Measurements from ENCODE around the gene TXNDC2.
"Not testable (repeated sequence)": the region's sequence is repeated elsewhere in the genome, so short reads cannot be mapped to it uniquely, and the experiment has no call there.

TXNDC2 gene

DNA sequence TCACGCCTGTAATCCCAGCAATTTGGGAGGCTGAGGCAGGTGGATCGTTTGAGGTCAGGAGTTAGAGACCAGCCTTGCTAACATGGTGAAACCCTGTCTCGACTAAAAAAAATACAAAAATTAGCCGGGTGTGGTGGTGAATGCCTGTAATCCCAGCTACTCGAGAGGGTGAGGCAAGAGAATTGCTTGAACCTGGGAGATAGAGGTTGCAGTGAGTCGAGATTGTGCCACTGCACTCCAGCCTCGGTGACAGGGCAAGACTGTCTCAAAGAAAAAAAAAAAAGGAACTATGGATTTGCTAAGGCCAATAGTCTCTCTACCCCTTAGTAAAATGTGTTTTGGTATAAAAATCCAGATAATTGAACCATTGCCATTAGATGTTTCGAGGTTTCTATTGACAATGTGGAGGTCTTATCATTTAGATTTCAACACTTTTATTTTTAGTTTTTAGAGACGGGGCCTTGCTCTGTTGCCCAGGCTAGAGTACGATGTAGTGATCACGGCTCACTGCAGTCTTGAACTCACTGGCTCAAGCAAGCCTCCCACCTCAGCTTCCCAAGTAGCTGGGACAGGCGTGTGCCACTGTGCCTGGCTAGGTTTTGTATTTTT, 1.1 kb upstream of the TXNDC2 start:
- DNase-seq (ENCODE audit: low read depth): no peak

DNA sequence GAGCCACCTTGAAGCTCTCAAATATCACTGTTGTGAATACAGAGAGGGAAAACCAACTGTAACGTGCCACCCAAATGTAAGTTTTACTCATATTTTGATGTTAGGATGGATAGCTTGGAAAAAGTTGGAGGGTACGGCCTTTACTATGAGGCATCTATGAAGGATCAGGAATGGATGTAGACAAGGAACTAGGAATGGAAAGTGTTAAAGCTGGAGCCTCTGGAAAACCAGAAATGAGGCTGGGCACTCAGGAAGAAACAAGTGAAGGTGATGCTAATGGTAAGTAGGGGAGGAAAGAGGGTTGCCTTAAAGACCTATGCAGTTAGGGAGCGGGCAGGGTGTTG, 204 bp downstream of the TXNDC2 start:
- no peak for DNase-seq (ENCODE audit: low read depth)

DNA sequence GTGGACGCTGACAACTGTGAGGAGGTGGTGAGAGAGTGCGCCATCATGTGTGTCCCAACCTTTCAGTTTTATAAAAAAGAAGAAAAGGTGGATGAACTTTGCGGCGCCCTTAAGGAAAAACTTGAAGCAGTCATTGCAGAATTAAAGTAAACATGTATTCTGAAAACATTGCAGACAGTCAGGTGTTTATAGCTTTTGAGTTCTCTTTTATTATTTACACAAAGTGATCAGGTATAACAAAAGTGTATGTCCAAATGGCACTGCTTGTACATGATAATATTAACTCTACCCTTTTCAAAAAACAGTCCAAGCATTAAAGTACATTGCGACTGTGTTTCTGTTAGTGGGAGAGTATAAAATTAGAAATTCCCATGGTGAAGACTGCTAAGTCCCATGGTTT, 2.2 kb downstream of the TXNDC2 start:
- DNase-seq (ENCODE audit: low read depth): no peak

DNA sequence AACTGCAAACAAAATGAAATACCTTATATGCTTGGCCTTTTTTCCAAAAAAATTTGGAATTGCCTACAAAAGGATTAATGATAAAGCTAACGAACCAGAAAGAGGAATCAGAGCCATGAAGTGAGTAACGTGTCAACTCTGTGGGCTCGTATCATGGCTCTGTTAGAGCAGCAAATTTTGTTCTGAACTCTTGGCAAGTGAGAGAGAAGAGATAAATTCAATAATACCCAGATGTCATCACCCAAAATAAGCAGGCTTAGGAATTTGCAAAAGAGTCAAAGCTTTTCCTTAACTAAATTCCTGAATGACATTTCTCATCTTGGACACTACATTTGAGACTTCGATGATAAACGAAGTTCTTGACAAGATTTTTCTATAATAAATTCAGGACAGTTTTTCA, 4.4 kb downstream of the TXNDC2 start:
- DNase-seq (ENCODE audit: low read depth): no peak

DNA sequence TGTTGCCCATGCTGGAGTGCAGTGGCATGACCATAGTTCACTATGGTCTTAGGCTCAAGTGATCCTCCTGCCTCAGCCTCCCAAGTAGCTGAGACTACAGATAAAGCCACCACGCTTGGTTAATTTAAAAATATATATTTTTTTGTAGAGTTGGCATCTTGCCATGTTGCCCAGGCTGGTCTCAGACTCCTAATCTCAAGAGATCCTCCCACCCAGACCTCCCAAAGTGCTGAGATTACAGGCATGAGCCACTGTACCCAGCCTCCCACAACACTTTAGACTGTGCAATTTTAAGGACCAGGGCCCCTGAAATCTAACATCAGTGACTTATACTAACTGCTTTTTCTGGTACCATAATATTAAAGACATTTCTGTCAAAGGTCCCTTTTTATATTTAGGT, 5.2 kb downstream of the TXNDC2 start:
- no peak for DNase-seq (ENCODE audit: low read depth)

DNA sequence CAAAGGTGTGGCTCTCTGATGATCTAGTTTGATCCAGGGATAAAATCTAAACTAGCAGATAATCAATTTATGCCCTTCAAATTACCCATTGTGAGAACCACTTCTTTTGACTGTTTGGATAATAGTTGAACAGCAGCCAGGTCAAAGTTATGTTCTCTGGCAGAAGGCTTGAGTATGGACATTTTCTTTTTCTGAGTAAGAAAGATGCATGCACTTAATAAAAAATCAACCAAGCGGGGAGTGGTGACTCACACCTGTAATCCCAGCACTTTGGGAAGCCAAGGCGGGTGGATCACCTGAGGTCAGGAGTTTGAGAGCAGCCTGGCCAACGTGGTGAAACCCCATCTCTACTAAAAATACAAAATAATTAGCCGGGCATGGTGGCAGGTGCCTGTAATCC, 5.7 kb downstream of the TXNDC2 start:
- DNase-seq (ENCODE audit: low read depth): not testable (repeated sequence)

- no peak for DNase-seq (ENCODE audit: low read depth)
These were observed 8.8 kb downstream of the TXNDC2 start for GRCh38 chr18:9894454-9895068.

- DNase-seq (ENCODE audit: low read depth): no peak
These were observed 11.4 kb downstream of the TXNDC2 start for GRCh38 chr18:9897129-9897528.

GRCh38 chr18:9897787-9898291, 12.1 kb downstream of the TXNDC2 start:
- DNase-seq (ENCODE audit: low read depth): not testable (repeated sequence)

- DNase-seq (ENCODE audit: low read depth): no peak
These were observed 13.2 kb downstream of the TXNDC2 start for GRCh38 chr18:9898792-9899549.

DNA sequence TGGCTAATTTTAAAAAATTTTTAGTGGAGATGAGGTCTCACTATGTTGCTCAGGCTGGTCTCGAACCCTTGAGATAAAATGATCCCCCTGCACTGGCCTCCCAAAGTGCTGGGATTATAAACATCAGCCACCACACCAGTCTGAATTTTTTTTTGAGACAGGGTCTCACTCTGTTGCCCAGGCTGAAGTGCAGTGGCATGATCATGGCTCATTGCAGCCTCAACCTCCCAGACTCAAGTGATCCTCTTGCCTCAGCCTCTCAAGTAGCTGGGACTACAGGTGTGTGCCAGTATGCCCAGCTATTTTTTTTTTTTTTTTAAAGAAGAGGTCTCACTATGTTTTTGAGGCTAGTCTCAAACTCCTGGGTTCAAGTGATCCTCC, 13.8 kb downstream of the TXNDC2 start:
- not testable (repeated sequence) for DNase-seq (ENCODE audit: low read depth)

GRCh38 chr18:9900699-9901098, 14.9 kb downstream of the TXNDC2 start:
- no peak for DNase-seq (ENCODE audit: low read depth)

- no peak for DNase-seq (ENCODE audit: low read depth)
These were observed 15.6 kb downstream of the TXNDC2 start for GRCh38 chr18:9901377-9901776.

DNA sequence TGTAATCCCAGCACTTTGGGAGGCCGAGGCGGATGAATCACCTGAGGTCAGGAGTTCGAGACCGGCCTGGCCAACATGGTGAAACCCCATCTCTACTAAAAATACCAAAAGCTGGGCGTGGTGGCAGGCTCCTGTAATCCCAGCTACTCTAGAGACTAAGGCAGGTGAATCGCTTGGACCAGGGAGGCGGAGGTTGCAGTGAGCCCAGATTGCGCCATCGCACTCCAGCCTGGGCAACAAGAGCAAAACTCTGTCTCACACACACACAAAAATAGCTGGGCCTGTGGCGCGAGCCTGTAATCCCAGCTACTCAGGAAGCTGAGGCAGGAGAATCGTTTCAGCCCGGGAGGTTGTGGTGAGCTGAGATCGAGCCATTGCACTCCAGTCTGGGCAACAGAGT, 16.5 kb downstream of the TXNDC2 start:
- DNase-seq (ENCODE audit: low read depth): not testable (repeated sequence)

GRCh38 chr18:9902832-9903231, 17.1 kb downstream of the TXNDC2 start:
- no peak for DNase-seq (ENCODE audit: low read depth)

GRCh38 chr18:9905401-9905922, 19.7 kb downstream of the TXNDC2 start:
- DNase-seq (ENCODE audit: low read depth): no peak

DNA sequence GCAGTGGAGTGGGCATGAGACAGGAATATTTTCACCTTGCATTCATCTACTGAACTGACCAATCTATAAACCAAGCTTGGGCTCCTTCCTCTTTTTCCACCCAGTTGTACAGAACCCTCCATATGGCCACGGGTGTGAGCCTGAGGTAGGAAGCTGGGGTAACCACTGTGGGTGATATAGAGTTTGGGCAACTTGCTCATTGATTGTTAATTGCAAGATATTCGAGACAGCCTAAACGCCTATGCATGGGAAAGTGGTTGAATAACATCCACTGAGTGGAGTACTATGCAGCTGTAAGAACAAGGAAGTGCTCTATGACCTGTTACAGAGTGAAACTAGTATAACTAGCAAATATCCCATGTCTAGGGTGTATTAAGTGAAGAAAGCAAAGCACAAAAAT, 20.7 kb downstream of the TXNDC2 start:
- no peak for DNase-seq (ENCODE audit: low read depth)

DNA sequence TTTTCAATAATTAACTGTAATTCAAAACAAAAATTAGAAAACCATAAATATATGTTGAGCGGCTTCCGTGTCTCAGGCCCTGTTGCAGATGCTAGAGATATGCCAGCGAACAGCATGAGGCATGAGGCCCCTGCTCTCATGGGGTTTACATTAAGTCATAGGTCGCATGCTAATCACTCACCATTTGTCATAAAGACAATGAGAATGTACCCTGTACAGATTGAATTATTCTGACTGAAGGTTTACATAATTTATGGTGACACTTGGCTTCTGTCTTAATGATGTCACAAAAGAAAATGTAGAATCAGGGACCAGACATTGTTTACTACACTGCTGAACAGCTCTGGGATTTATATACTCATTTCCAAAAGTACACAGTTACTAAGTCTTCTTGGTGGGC, 22.1 kb downstream of the TXNDC2 start:
- no peak for DNase-seq (ENCODE audit: low read depth)

- DNase-seq (ENCODE audit: low read depth): no peak
These were observed 24.3 kb downstream of the TXNDC2 start for GRCh38 chr18:9910071-9910470.

DNA sequence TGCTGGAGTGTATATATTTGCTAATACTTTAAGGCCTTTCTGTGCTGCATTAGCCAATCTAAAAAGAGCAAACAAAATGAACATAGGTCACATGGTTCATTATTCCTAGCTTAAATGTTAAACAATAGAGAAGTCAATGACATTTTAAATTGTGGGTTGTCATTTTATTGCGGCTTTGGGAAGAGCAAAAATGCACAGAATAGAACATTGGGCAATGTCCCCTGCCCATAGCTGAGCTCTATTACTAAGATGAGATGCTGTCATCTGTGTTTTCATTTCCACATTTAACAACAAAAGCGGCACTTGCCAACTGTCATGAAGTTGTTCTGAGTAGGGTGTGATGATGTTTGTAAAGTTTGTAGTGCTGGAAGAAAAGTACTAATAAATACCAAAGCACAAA, 24.9 kb downstream of the TXNDC2 start:
- no peak for DNase-seq (ENCODE audit: low read depth)

DNA sequence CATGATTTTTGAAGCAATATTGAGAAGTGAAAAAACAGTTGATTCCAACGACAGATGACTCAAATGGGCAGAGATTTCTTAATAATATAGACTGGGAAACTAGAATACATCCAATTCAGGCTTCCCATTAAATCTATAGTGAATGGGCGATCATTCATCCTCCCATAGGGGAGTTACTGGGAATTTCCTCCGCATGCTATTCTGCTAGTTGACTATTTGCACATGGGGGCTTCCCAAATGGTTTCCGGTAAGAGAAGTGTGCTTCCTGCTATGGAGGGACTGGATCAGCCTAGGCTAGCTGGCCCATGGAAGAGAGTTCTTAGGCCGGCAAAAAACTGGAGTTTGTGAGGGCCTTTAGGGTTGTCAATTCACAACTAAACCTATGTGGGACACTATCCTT, 25.5 kb downstream of the TXNDC2 start:
- no peak for DNase-seq (ENCODE audit: low read depth)

DNA sequence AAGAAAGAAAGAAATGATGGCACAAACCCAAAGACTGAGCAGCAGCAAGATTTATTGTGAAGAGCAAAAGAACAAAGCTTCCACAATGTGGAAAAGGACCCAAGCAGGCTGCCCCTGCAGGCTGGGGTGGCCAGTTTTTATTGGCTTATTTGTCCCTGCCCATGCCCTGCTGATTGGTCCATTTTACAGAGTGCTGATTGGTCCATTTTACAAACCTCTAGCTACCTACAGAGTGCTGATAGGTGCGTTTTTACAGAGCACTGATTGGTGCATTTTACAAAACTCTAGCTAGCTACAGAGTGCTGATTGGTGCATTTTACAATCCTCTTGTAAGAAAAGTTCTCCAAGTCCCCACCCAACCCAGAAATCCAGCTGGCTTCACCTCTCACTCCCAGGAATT, 26.5 kb downstream of the TXNDC2 start:
- not testable (repeated sequence) for DNase-seq (ENCODE audit: low read depth)

GRCh38 chr18:9913151-9913525, 27.4 kb downstream of the TXNDC2 start:
- no peak for DNase-seq (ENCODE audit: low read depth)
